T-helper 1 cell treated with Interleukin-12 subunit alpha and Interleukin-12 subunit beta and Interleukin-4 antibody, amounts not matched to agents 30 ng/mL and 1 ng/mL, for 36 hours (primary cell): Measurements from ENCODE around the gene CAPN15. TPM values are rescaled to one million over a fixed set of nuclear protein-coding genes. Genes with fewer than 3 reads are reported as not detected.

Source experiments
- intact Hi-C: fragments of 100-400 bp; cut with micrococcal nuclease; formaldehyde crosslinking; loops from one replicate; pipeline ENCODE4 v1.15.1; 2024
- total RNA-seq: library from RNA; stranded (reverse); gene quantifications from 2 replicates; pipeline ENCODE4 v1.2.3, GENCODE V29; 2022

The CAPN15 gene
- total RNA-seq, 1 donor from 2014 or later, result 86.5 TPM

DNA sequence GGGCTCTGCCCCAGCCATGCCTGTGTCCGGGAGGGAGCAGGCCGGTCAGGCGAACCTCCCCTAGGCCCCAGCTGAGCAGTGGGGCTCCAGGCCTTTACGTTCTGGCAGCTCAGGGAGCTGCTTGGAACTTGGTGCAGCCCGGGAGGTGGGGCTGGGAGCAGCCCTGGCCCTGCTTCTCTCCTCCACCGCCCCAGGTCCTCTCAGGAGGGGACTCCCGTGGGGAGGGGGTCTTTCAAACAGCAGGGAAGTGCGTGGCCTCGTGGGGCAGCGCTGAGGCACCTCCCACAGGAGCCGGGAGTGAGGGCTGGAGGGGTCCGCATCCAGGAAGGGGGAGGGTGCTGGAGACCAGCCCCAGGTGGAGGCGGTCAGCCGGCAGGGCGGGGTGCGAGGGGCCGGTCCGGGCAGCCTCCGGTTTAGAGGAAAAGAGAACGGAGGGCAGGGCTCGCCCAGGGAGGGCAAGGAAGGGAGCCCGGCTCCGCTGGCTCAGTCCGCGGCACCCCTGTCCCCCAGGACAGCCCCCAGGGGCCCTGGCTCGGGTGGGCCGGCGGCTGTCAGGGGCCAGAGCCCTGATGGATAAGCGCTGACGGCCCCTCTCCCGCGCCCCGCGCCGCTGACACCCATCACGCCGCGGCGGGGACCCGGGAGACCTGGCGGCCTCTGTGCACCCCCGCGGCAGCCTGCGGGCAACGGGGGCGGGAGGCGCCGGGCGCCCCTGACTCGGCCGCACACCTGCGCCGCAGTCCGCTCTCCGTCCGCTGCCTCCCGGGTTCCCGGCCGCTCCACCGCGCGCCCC is 32.1 kb downstream of the CAPN15 start:
- intact Hi-C loops, result no loop called here

- intact Hi-C loops, result no loop called here
Measured at GRCh38 chr16:560204-560700, 32.7 kb downstream of the CAPN15 start, which contains the start of gene PRR35. Gene PRR35, plus strand, starts transcription at chr16:560394. Its CDS starts 2,901 bp downstream, at chr16:563295.

- intact Hi-C loops, result no loop called here
Measured at GRCh38 chr16:560701-561412, 33.3 kb downstream of the CAPN15 start.

GRCh38 chr16:561413-561794 is 33.9 kb downstream of the CAPN15 start:
- intact Hi-C loops, result no loop called here

DNA sequence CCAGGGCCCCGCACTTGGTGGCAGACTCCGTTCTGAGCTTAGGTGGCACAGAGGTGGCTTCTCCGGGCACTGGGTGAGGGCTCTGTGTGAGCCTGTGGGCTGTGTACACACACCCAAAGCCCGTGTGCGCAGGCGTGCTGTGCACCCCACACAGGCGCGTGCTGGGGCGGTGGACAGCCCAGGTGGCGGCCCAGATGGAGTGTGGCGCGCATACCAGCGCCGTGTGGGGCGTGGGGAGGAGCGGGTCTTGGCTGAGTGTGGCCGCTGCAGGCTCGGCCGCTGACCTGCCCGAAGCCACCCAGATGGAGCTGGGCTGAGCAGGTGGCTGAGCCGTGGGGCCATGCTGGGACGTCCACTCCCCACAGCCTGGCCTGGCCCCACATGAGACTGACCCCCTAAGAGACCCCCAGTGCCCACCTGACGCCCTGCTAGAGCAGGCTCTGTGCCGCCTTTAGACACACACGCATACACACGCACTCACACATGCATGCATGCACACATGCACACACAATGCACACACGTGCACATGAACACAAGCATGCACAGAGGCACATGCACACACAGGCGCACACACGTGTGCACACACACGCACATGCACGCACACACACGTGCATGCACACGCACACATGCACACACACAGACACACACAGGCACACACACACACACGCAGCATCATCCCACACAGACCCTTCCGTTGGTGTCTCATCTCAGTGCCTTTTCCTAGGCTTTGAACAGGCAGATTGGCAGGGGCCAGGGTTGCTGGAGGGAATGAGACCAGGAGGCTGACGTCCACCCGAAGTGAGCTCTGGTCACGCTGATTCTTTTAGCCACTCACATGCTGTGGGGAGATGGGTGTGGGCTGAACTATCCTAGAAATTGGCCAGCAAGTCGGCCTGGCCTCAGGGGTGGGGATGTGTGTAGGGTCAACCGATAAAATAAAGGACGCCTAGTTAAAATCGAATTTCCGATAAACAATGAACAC is 34.7 kb downstream of the CAPN15 start:
- intact Hi-C loops, result no loop called here

- intact Hi-C loops, result no loop called here
Measured at GRCh38 chr16:563072-563644, 35.6 kb downstream of the CAPN15 start.

DNA sequence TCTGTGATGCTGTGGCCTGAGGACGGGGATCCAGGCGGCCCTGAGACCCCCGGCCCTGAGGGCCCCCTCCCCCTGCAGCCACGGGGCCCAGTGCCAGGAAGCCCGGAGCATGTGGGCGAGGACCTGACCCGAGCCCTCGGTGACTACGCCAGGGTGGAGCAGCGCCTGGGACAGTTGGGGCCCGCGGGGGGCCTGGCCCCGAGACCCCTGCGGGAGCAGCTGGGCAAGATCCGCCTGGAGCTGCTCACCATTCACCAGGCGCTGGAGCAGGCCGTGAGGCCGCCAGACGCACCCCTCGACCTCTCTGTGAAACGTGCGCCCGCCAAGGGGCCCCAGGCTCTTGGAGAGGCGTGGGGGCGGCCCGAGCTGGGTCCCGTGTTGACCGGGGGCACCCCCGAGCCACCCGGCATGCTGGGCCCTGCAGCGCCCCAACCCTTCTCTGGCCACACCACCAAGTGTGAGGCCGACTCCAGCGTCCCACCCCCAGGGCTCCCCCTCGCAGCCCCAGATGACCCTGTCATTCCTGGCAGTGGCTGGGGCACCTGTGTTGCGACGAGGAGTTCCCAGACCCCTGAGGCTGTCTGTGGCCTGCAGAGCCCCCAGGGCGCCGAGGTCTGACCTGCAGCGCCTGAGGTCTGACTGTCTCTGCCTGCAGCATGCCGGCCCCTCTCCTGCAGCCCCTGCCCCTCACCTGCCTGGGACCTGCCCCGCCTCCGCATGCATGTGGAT is 37.3 kb downstream of the CAPN15 start:
- intact Hi-C loops, result no loop called here

DNA sequence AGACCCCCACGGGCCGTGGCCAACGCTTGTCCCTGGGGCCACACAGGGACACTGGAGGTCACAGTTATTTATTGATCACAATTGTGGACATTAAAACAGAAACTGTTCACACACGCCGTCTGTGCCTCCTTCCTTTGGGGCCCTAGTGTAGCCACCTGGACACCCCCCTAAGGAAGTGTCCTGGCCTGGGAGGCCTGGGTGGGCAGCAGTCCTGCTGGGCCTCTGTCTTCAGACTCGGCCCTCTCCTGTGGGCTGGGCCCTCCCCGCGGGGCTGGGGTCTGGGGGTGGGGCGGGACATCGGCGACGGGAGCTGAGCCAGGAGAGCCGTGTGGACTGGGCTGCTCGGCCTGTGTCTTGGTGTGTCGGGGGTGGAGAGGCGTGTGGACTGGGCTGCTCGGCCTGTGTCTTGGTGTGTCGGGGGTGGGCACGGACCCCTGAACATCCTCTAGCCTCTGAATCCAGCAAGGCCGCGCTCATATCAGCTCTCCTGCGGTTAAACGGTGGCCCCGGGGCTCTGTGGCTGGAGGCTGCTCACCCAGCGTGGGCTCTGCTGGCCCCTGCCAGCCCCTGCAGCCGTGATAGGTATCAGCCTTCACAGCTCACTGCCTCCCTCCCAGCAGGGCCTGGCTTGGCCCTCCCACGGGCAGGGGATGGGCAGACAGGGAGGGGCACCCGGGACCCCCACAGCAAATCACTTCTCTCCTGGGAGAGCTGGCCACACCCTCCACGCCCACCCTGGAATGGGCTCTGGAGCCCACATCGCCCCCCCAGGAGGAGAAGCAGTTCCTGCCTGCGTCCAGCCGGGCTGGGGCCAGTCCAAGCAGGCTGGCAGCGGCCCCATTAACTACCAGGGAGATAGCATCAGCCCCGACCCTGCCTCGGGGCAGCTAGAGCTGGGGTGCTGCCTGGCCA is 38.2 kb downstream of the CAPN15 start:
- intact Hi-C loops, result no loop called here

- intact Hi-C loops, result loop anchor here (1.0 kb wide), 1 partner anchor 196 kb away; the partner anchor contains the start of gene MRPL28
Measured at GRCh38 chr16:566475-567372, 39.2 kb downstream of the CAPN15 start, which contains the start of gene NHLRC4. Gene NHLRC4, plus strand, starts transcription at chr16:567005. Its CDS starts 1,043 bp downstream, at chr16:568048.

DNA sequence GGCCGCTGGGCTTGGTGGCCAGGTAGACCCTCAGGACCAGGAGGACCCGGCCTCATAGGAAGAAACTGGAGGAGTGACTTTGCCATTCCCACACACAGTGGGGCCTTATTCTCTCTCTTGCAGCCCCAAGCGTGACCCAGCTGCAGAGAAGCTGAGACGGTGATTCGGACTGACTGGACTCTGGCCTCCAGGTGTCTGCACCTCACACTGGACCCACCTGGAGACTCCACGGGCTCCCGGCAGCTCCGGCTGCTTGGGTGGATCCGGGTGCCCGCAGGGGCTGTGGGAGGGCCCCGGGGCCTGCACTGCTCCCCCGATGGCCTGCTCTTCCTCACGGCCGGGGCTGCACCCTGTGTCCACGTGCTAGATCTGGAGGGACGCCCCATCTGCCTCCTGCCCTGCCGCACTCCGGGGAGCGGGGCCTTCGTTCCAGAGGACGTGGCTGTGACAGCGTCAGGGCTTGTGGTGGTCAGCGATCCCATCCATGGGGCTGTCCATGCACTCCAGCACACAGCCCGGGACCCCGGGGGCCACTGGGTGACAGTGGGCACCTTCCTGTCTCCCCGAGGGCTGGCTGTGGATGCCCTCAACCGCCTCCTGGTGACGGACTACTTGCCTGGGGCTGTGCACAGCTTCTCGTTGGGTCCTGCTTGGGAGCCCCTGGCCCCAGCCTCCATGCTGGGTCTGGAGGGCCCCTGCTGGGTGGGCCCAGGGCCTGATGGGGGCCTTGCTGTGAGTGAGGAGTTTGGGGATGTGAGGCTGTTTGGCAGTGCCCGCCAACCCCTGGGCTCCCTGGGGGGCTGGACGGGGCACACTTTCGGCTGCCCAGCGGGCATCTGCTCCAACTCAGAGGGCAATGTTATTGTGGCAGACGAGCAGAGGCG is 40.1 kb downstream of the CAPN15 start:
- intact Hi-C loops, result loop anchor here (1.0 to 2.0 kb wide), 2 partner anchors 41 to 197 kb away; partner anchors contain the start of genes CAPN15 and MRPL28

GRCh38 chr16:568401-569258 is 41.1 kb downstream of the CAPN15 start:
- intact Hi-C loops, result loop anchor here (2.0 kb wide), 1 partner anchor 42 kb away; the partner anchor contains the start of gene CAPN15

DNA sequence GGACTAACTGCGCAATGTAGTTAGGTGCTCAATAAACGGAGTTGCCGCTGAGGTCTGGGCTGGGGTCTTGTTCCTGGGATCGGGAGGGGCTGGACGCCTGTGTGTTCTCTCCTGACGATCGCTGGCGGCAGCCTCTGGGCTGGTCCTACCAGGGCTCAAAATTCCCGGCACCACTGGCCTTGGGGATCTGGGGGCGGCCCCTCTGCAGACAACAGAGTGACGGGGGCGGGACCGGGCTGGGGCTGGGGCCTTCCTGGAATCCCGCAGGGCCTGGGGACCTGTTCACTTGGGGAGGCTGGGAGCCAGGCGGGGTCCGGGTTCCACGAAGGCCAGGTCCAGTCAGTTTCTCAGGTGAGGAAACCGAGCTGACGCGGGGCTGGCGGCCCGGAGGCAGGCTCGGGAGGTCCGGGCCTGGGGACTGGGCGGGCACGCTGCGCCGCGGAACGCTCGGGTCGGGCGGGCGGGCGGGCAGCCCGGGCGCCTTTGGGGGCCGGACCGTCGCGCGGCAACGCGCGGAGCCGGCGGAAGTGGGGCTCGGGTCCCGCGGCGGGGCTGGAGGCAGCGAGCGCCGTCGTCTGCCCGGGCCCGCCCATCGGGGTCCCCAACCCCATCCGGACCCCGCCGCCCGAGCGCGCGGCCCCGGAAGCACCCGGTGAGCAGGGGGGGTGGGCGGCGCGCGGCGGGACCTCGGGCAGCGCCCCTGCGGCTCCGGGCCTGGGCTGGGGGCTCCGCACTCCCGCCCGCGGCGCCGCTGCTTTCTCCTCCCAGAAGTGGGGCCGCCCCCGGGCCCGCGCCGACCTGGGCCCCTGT is 42.1 kb downstream of the CAPN15 start, which contains the start of gene PIGQ:
Gene PIGQ (plus strand): TSS at position 524 of the 810 bp plus-strand sequence. CDS start 4,107 bp downstream, outside the sequence.
- intact Hi-C loops, result loop anchor here (1.0 to 2.0 kb wide), 2 partner anchors 20 to 43 kb away; partner anchors contain the start of gene CAPN15

- intact Hi-C loops, result no loop called here
Measured at GRCh38 chr16:572865-573650, 45.5 kb downstream of the CAPN15 start.
